OCI-LY1 (cell line): ENCODE measurements around the gene RNF144B.

Experiments
- H2AFZ ChIP-seq: fragments of 200-600 bp; sonication (generic), shearing (Covaris generic); 2 replicates; pipeline ENCODE4 v1.6.0; 2014; ENCODE audit warnings: antibody characterized with exemption, mild to moderate bottlenecking, low read length
- H3F3A ChIP-seq: fragments of 200-600 bp; sonication (generic), shearing (Covaris generic); 2 replicates; pipeline ENCODE4 v1.6.0; 2014; ENCODE audit warnings: mild to moderate bottlenecking, antibody characterized with exemption, low read length, moderate library complexity; ENCODE audit not compliant: insufficient read depth
- H3K27ac ChIP-seq: fragments of 200-600 bp; sonication (generic); 2 replicates; pipeline ENCODE4 v1.5.1; 2014; ENCODE audit warnings: low read length, mixed run types, mild to moderate bottlenecking, low read depth; ENCODE audit not compliant: poor library complexity, severe bottlenecking
- H3K27me3 ChIP-seq: fragments of 200-600 bp; sonication (generic); 2 replicates; pipeline ENCODE4 v1.6.0; 2014; ENCODE audit warnings: antibody characterized with exemption, mild to moderate bottlenecking, low read length, moderate library complexity; ENCODE audit not compliant: insufficient read depth
- H3K36me3 ChIP-seq: fragments of 200-600 bp; sonication (generic); 2 replicates; pipeline ENCODE4 v1.6.1; 2014; ENCODE audit warnings: mild to moderate bottlenecking, antibody characterized with exemption, low read length, moderate library complexity, mixed read lengths; ENCODE audit not compliant: insufficient read depth
- H3K4me1 ChIP-seq: fragments of 200-600 bp; sonication (generic); 2 replicates; pipeline ENCODE4 v1.5.1; 2014; ENCODE audit warnings: mild to moderate bottlenecking, low read length, moderate library complexity; ENCODE audit not compliant: insufficient read depth, severe bottlenecking
- H3K4me2 ChIP-seq: fragments of 200-600 bp; sonication (generic), shearing (Covaris generic); 2 replicates; pipeline ENCODE4 v1.6.1; 2014; ENCODE audit warnings: low read length
- H3K4me3 ChIP-seq: fragments of 200-600 bp; sonication (generic); 2 replicates; pipeline ENCODE4 v1.5.1; 2014; ENCODE audit warnings: low read length, low read depth, mild to moderate bottlenecking, mixed read lengths; ENCODE audit not compliant: poor library complexity, severe bottlenecking
- H3K79me2 ChIP-seq: fragments of 200-600 bp; shearing (Covaris generic); 2 replicates; pipeline ENCODE4 v1.6.1; 2016; ENCODE audit warnings: mixed run types, low read length, mixed read lengths; ENCODE audit not compliant: insufficient read depth
- H3K9ac ChIP-seq: fragments of 200-600 bp; sonication (generic), shearing (Covaris generic); 2 replicates; pipeline ENCODE4 v1.6.1; 2014; ENCODE audit warnings: mild to moderate bottlenecking, low read length, mixed read lengths
- H3K9me2 ChIP-seq: fragments of 200-600 bp; sonication (generic), shearing (Covaris generic); 2 replicates; pipeline ENCODE4 v1.6.1; 2014; ENCODE audit warnings: low read depth, mild to moderate bottlenecking, low read length, mixed read lengths
- H3K9me3 ChIP-seq: fragments of 200-600 bp; shearing (Covaris generic); 2 replicates; pipeline ENCODE4 v1.6.1; 2014; ENCODE audit warnings: low read length, mixed read lengths
- H4K20me1 ChIP-seq: fragments of 200-600 bp; sonication (generic), shearing (Covaris generic); 2 replicates; pipeline ENCODE4 v1.6.0; 2016; ENCODE audit warnings: mild to moderate bottlenecking, low read length; ENCODE audit not compliant: insufficient read depth
- EZH2 ChIP-seq: fragments of 200-600 bp; sonication (generic), shearing (Covaris generic); IDR thresholded peaks from 2 replicates; pipeline ENCODE4 v1.8.0; 2017; ENCODE audit warnings: borderline replicate concordance, mixed run types, mild to moderate bottlenecking, antibody characterized with exemption, low read length, moderate library complexity, mixed read lengths
- TF ChIP-seq, protein P1 (sequence below): fragments of 200-600 bp; sonication (generic), shearing (Covaris generic); IDR thresholded peaks from 2 replicates; pipeline ENCODE4 v1.5.1; 2017; ENCODE audit warnings: mild to moderate bottlenecking, antibody characterized with exemption, low read length, moderate library complexity, mixed read lengths

The RNF144B gene

DNA sequence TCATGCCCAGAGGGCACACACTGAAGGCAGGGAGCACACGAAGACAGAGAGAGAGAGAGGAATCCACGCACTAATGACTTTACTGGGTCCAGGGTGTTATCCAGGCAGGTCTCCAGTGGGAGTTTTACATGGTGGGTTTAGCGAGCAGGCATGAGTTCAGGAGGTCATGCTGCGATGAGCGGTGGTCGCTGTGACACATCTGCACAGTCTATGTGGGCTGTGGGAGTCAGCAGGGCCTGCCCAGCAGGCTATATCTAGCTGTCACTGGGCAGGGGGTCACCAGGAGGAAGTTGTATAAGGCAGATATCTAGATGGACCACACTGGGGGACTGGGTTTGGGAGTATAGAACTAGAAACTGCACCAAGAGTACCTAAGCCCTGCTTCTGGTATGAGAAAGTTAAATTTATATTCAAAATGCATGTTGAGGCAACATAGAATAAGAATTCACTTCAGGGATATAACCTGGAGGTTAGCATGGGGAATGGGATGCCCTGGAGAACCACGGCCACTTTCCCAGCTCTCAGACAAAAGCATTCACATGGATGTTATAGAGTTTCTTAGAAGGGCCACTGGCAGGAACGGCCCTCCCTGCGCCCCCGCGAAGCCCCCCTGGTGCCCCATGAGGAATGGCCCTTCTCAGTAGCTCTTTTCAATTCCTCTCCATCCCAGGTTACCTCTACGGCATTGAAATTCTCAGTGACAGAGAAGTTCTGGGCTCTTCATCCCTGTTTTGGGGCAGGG is 113.9 kb downstream of the RNF144B start:
- no peak overlapping the region for H3K4me3 ChIP-seq
- H2AFZ ChIP-seq = no peak overlapping the region
- no peak overlapping the region for H3K27ac ChIP-seq
- H3K4me2 ChIP-seq = no peak overlapping the region
- H3K36me3 ChIP-seq = no peaks in the 10 kb centered on the region
- no peaks in the 10 kb centered on the region for H4K20me1 ChIP-seq
- H3K9me3 ChIP-seq = no peaks in the 10 kb centered on the region
- H3K4me1 ChIP-seq = peaks cover 14% of the 10 kb centered on the region
- no peaks in the 10 kb centered on the region for H3K27me3 ChIP-seq
- TF ChIP-seq, protein P1, sequence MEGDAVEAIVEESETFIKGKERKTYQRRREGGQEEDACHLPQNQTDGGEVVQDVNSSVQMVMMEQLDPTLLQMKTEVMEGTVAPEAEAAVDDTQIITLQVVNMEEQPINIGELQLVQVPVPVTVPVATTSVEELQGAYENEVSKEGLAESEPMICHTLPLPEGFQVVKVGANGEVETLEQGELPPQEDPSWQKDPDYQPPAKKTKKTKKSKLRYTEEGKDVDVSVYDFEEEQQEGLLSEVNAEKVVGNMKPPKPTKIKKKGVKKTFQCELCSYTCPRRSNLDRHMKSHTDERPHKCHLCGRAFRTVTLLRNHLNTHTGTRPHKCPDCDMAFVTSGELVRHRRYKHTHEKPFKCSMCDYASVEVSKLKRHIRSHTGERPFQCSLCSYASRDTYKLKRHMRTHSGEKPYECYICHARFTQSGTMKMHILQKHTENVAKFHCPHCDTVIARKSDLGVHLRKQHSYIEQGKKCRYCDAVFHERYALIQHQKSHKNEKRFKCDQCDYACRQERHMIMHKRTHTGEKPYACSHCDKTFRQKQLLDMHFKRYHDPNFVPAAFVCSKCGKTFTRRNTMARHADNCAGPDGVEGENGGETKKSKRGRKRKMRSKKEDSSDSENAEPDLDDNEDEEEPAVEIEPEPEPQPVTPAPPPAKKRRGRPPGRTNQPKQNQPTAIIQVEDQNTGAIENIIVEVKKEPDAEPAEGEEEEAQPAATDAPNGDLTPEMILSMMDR = no peak
- no peak for TF ChIP-seq EZH2
- no peaks in the 10 kb centered on the region for H3F3A ChIP-seq
- no peaks in the 10 kb centered on the region for H3K79me2 ChIP-seq
- H3K9ac ChIP-seq = no peak overlapping the region
- no peaks in the 10 kb centered on the region for H3K9me2 ChIP-seq

DNA sequence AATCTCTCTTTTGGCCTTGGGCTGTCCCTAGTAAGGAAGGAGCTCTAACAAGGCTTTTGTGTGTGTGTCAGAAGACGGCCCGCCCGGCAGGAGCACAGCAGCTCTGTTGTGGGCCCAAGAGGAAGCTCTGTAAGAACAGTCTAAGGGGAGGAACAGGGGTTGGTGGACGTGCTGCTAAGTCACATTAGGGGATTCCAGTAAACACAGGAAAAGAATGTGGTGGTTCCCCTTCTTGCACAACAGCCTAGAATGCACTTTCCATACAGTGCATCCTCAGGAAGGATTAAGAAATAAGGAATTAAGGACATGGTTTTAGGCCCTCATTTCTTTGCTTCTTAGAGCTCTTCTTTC is 114.5 kb downstream of the RNF144B start:
- no peaks in the 10 kb centered on the region for H3K27me3 ChIP-seq
- H3K9me3 ChIP-seq = no peaks in the 10 kb centered on the region
- no peaks in the 10 kb centered on the region for H4K20me1 ChIP-seq
- H3F3A ChIP-seq = no peaks in the 10 kb centered on the region
- TF ChIP-seq EZH2 = no peak
- TF ChIP-seq, protein P1 = no peak
- no peaks in the 10 kb centered on the region for H3K9me2 ChIP-seq
- H3K79me2 ChIP-seq = no peaks in the 10 kb centered on the region
- no peak overlapping the region for H3K4me3 ChIP-seq
- H2AFZ ChIP-seq = no peak overlapping the region
- no peak overlapping the region for H3K9ac ChIP-seq
- peaks cover 14% of the 10 kb centered on the region for H3K4me1 ChIP-seq
- no peaks in the 10 kb centered on the region for H3K36me3 ChIP-seq
- H3K4me2 ChIP-seq = no peak overlapping the region
- no peak overlapping the region for H3K27ac ChIP-seq

DNA sequence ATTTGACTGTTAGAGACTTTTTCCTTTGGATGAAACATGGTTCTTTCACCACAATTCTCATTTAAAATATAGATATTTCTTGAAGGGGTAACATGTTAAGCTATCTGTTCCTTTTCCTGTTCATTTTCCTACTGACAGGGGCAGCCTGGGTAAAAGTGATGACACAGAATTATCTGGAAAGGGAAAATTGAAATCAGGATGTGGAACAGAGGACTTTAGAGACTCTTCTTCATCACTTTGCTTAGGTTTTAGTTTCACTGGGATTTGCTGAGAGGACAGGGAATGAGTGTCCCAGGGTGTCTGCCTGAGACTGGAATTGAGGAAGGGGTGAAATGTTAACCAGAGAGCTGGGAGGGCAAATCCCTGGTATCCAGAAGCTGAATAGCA is 116.0 kb downstream of the RNF144B start:
- peaks cover 14% of the 10 kb centered on the region for H3K4me1 ChIP-seq

More for the DNA sequence above, 116.0 kb downstream of the RNF144B start:
- H3K27ac ChIP-seq = no peak overlapping the region
- no peaks in the 10 kb centered on the region for H3K27me3 ChIP-seq
- no peak overlapping the region for H2AFZ ChIP-seq
- no peaks in the 10 kb centered on the region for H3F3A ChIP-seq
- H3K9me2 ChIP-seq = no peaks in the 10 kb centered on the region
- no peaks in the 10 kb centered on the region for H3K36me3 ChIP-seq
- H4K20me1 ChIP-seq = no peaks in the 10 kb centered on the region
- H3K4me3 ChIP-seq = no peak overlapping the region
- TF ChIP-seq EZH2 = no peak
- no peaks in the 10 kb centered on the region for H3K9me3 ChIP-seq
- no peaks in the 10 kb centered on the region for H3K79me2 ChIP-seq
- H3K4me2 ChIP-seq = peak overlapping the region; percentile 85; the same call in 1 of the 2 replicates
- H3K9ac ChIP-seq = no peak overlapping the region
